ENCODE results near the gene LRRN2.

DNA sequence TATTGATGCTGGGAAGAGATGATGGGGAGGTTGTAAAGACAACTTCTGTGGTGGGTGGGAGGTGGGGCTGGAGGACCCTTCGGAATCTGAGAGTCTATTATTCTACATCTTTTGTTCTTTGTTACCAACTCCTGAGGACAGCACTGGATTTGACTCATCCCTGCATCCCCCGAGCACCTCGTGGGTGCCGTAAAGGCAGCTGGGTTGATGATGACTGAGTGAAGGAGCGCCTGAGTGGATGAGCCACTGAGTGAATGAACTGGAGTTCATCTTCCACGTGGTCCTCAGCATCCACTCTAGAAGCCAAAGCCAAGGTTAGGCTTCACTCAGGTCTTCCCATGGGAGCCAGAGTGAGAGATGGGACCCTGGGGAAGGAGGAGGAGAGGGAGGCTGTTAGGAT is 77.6 kb downstream of the LRRN2 start:
- TF ChIP-seq CTCF (IDR thresholded peaks at IDR 0.05; ENCODE audit: low read depth, low read length), result no peak
- TF ChIP-seq POLR2A (IDR thresholded peaks at IDR 0.05; ENCODE audit: extremely low read depth, insufficient read length), result no peak
- TF ChIP-seq, protein P1, sequence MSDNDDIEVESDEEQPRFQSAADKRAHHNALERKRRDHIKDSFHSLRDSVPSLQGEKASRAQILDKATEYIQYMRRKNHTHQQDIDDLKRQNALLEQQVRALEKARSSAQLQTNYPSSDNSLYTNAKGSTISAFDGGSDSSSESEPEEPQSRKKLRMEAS (IDR thresholded peaks at IDR 0.05; ENCODE audit: low read depth, low read length), result no peak
- TF ChIP-seq MYC (IDR thresholded peaks at IDR 0.05; ENCODE audit: low read depth, low read length), result no peak
